GM13977 (cell line): ENCODE results near the gene ANO3.

Source experiments
- DNase-seq: peaks from one replicate; pipeline ENCODE4 v3.0.0; 2012; ENCODE audit warnings: low spot score
- CTCF ChIP-seq: IDR thresholded peaks from 2 replicates; pipeline ENCODE4 v1.5.1; 2012; ENCODE audit warnings: mild to moderate bottlenecking, control low read depth; ENCODE audit not compliant: insufficient read depth; ENCODE audit errors: extremely low read depth, missing control alignments
- in situ Hi-C: fragments of 300-500 bp; cut with MboI; formaldehyde crosslinking; loops from one replicate; pipeline ENCODE4 v1.12.0; 2022; ENCODE audit warnings: low sequenced_read_pairs, low pct_unique_long_range_greater_than_20kb, mixed read lengths, inconsistent platforms; ENCODE audit not compliant: unreplicated experiment

Gene ANO3

DNA sequence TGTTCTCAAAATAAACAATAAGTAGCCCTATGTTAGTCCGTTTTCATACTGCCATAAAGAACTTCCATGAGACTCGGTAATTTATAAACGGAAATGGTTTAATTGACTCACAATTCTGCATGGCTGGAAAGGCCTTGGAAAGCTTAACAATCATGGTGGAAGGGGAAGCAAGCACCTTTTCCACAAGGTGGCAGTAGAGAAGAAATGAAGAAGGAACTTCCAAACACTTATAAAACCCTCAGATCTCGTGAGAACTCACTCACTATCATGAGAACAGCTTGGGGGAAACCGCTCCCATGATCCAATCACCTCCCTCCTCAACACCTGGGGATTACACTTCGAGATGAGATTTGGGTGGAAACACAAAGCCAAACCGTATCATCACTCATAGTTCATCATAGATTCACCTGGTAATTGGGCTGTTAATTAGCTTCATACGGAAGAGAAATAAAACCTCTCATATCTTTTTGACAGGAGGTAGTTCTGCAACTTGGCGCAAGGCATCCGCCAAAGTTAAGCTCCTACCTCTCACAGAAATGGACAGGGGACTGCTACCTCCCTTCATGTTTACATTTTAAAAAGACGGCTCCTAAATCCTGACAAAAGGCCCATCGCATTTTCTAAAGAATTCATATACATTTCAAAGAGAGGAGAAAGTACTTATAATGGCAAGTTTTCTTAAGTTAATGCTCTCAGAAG lies 191.1 kb downstream of the ANO3 start:
- no peak for DNase-seq
- TF ChIP-seq CTCF, result peak; percentile 41
- in situ Hi-C loops, result no loop called here

DNA sequence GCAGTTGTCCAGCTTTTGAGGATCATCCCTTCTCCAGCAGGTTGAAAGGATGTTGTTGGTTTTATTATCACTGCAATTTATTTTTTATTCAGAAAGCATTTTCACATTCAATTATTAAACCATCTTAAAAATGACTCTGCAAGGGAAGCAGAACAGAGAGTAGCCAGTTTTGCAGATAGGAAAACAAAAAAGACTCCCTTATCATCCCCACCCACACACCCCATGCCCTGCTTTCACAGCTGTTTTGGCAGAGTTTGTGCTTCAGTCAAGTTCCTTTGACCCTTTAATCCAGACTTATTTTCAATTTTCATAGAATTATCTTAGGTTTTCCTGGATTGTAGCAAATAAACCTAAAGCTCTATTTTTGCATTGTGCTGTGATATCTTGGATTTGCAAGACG lies 195.8 kb downstream of the ANO3 start:
- in situ Hi-C loops, result no loop called here
- TF ChIP-seq CTCF, result no peak
- no peak for DNase-seq

DNA sequence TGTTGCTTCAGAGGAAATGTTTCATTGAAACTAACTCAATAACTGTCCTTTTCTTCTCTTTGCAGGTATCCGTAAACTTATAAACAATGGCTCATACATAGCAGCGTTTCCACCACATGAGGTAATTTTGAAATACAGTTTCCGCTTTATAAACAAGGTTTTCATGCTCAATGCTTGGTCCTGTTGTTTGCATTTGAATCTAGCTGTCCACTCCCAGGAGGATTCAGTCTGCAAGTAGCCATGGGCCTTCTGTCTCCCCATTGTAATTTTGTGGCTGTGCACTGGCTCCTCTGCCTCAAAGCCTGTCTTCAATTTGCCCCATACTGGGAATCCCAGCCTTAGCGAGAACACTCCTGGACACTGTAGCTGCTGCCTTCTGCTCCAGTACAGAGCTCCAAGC lies 205.4 kb downstream of the ANO3 start:
- no peak for DNase-seq
- no peak for TF ChIP-seq CTCF
- in situ Hi-C loops, result no loop called here

DNA sequence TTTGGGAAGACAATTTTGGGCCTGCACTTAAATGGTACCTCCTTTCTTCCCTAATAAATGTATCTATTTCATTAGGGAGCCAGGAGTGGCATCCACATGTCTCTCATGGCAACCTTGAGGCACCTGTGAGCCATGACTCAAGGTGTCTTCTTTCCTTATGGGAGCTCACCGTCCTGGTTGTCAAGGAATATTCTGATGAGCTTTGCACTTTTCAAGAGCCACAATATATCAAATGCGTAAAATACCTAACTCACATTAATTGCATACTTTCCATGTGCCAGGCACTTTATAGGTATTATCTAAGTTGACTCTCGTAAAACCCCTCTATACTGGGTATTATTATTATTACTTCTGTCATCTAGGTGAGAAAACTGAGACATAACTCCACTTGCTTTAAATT lies 207.6 kb downstream of the ANO3 start:
- no peak for TF ChIP-seq CTCF
- in situ Hi-C loops, result no loop called here
- no peak for DNase-seq

GRCh38 chr11:26541870-26542269 lies 209.9 kb downstream of the ANO3 start:
- in situ Hi-C loops, result no loop called here
- TF ChIP-seq CTCF, result no peak

DNA sequence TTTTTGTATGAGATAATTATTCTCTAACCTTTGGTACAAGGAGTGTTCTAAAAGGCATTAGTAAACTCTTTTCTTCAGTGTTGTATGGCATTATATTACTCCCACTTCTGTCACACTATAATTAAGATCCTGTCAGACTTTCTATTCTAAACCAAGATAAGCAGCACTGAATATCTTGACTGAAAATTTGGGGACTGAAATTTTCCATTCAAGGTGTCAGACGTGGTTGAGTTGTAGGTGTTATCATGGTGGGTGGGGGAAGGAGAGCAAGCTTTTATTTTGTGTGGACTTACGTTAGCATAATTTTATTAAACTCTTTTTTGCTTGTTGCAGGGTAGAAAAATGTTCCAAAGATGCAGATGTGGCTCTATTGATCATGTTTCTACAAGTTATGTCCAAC lies 217.2 kb downstream of the ANO3 start:
- TF ChIP-seq CTCF, result no peak
- no peak for DNase-seq
- in situ Hi-C loops, result no loop called here

More at GRCh38 chr11:26541870-26542269, 209.9 kb downstream of the ANO3 start:
- DNase-seq, result no peak

DNA sequence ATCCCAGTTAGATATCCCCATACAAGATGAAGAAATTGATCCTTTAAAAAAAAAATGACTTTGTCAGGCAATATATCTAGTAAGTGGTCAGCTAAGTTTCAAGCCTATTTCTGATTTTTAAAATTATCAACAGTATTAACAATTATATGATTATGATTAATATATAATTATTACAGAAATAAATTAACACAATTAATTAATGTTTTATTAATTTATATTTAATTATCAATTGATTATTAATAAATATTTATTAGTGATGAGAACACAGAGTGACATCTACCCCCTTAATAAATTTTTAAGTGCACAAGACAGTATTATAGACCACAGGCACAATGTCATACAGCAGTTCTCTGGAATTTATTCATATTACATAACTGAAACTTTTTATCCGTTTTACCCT lies 218.1 kb downstream of the ANO3 start:
- in situ Hi-C loops, result no loop called here

More for the DNA sequence above, 218.1 kb downstream of the ANO3 start:
- DNase-seq, result no peak
- TF ChIP-seq CTCF, result no peak
